ENCODE data around the gene DHX38.

Gene DHX38

DNA sequence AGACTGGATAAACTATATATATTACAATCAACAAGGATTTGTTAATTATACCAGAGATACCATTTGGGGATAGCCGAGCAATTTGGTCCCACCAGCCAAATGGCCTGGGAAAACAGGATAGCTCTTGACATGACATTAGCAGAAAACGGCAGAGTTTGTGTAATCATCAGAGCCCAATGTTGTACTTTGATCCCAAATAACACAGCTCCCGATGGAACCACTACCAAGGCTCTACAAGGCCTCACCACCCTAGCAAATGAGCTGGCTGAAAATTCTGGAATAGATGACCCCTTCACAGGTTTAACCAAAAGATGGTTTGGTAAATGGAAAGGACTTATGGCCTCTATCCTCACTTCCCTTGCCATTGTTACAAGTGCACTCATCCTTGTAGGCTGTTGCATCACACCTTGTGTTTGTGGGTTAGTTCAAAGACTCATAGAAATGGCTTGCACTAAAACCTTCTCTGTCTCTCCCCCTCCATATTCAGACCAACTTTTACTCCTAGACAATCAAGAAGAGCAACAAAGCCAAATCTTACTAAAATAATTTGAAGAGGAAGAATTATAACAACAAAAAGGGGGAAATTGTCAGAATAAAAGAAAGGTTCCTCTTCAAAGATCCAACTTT is 9.8 kb upstream of the DHX38 start:
- TF ChIP-seq, protein P1, sequence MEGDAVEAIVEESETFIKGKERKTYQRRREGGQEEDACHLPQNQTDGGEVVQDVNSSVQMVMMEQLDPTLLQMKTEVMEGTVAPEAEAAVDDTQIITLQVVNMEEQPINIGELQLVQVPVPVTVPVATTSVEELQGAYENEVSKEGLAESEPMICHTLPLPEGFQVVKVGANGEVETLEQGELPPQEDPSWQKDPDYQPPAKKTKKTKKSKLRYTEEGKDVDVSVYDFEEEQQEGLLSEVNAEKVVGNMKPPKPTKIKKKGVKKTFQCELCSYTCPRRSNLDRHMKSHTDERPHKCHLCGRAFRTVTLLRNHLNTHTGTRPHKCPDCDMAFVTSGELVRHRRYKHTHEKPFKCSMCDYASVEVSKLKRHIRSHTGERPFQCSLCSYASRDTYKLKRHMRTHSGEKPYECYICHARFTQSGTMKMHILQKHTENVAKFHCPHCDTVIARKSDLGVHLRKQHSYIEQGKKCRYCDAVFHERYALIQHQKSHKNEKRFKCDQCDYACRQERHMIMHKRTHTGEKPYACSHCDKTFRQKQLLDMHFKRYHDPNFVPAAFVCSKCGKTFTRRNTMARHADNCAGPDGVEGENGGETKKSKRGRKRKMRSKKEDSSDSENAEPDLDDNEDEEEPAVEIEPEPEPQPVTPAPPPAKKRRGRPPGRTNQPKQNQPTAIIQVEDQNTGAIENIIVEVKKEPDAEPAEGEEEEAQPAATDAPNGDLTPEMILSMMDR (conservative IDR thresholded peaks at IDR 0.05; ENCODE audit: low read length): no peak
- TF ChIP-seq EZH2phosphoT487 (IDR thresholded peaks at IDR 0.05; ENCODE audit: borderline replicate concordance): no peak
- Histone ChIP-seq H3K4me2 (ENCODE audit: low read depth, low read length, poor library complexity, severe bottlenecking) (no peak overlapping the region), H3K4me1 (ENCODE audit: insufficient read depth, low read length, poor library complexity, severe bottlenecking) (no peaks in the 10 kb centered on the region), H4K20me1 (ENCODE audit: insufficient read depth, low read length, poor library complexity, severe bottlenecking) (no peaks in the 10 kb centered on the region), H3K79me2 (ENCODE audit: insufficient read depth, low read length) (no peaks in the 10 kb centered on the region), H3K36me3 (ENCODE audit: insufficient read depth, low read length) (peaks cover 27% of the 10 kb centered on the region; the same call in 1 of the 2 replicates), H3K9me3 (ENCODE audit: insufficient read depth, low read depth, low read length) (no peaks in the 10 kb centered on the region; the same call in 1 of the 2 replicates), H3K27me3 (ENCODE audit: insufficient read depth, low read length, poor library complexity, severe bottlenecking) (no peaks in the 10 kb centered on the region), H2AFZ (ENCODE audit: low read length) (no peak overlapping the region), H3F3A (ENCODE audit: low read depth) (no peaks in the 10 kb centered on the region), H3K9ac (ENCODE audit: low read depth, low read length, poor library complexity, severe bottlenecking) (no peak overlapping the region), H3K4me3 (ENCODE audit: low read length, poor library complexity, severe bottlenecking) (no peak overlapping the region), H3K9me2 (replicated peaks; ENCODE audit: low read depth, low read length) (no peaks in the 10 kb centered on the region)

DNA sequence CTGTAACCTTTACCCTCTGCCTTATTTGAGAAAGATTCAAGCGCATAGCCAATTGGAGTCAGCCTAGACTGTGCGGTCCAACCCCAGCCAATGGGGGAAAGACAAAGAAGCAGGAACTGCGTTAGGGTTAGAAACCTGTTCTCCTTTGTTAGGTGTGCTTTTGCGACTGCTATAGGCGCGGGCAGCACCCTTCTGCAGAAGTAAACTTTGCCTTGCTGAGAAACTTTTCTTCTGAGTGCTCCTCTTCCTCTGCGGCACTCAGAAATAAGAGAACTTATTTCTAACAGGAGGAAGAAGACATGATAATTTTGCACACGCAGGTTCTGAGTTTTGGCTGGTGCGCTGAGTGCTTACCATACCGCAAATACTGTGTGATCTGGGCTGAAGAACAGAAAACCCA is 9.2 kb upstream of the DHX38 start:
- H3K4me2 ChIP-seq (ENCODE audit: low read depth, low read length, poor library complexity, severe bottlenecking): no peak overlapping the region
- H3K4me1 ChIP-seq (ENCODE audit: insufficient read depth, low read length, poor library complexity, severe bottlenecking): no peaks in the 10 kb centered on the region
- no peaks in the 10 kb centered on the region for H4K20me1 ChIP-seq (ENCODE audit: insufficient read depth, low read length, poor library complexity, severe bottlenecking)
- H3K9ac ChIP-seq (ENCODE audit: low read depth, low read length, poor library complexity, severe bottlenecking): no peak overlapping the region
- peaks cover 2% of the 10 kb centered on the region; the same call in 1 of the 2 replicates for H3K79me2 ChIP-seq (ENCODE audit: insufficient read depth, low read length)
- TF ChIP-seq EZH2phosphoT487 (IDR thresholded peaks at IDR 0.05; ENCODE audit: borderline replicate concordance): no peak
- TF ChIP-seq, protein P1 (conservative IDR thresholded peaks at IDR 0.05; ENCODE audit: low read length): no peak
- H3F3A ChIP-seq (ENCODE audit: low read depth): no peaks in the 10 kb centered on the region
- no peaks in the 10 kb centered on the region; the same call in 1 of the 2 replicates for H3K9me3 ChIP-seq (ENCODE audit: insufficient read depth, low read depth, low read length)
- H3K36me3 ChIP-seq (ENCODE audit: insufficient read depth, low read length): peaks cover 33% of the 10 kb centered on the region; the same call in 1 of the 2 replicates
- H2AFZ ChIP-seq (ENCODE audit: low read length): no peak overlapping the region
- no peaks in the 10 kb centered on the region for H3K27me3 ChIP-seq (ENCODE audit: insufficient read depth, low read length, poor library complexity, severe bottlenecking)
- no peaks in the 10 kb centered on the region for H3K9me2 ChIP-seq (replicated peaks; ENCODE audit: low read depth, low read length)
- H3K4me3 ChIP-seq (ENCODE audit: low read length, poor library complexity, severe bottlenecking): no peak overlapping the region

DNA sequence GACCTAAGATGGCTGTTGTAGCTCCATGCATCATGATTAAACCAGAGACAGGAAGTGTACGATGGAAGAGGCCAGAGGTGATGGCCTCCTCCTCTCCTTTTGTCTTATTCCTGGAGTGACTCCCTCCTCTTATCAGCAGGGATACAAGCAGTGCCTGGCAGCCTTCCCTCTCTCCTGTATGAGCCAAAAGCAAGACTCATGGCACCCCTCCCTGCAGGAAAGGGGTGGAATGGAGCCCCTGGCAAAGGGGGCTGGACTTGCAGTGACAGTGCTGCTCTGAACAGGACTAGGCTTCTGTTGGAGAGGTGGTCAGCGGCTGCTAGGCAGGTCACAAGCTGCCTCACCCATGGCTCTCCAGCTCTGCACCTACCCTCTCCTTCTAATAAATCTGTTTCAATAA is 8.6 kb upstream of the DHX38 start:
- Histone ChIP-seq H3K79me2 (ENCODE audit: insufficient read depth, low read length) (peaks cover 7% of the 10 kb centered on the region; the same call in 1 of the 2 replicates), H3K27me3 (ENCODE audit: insufficient read depth, low read length, poor library complexity, severe bottlenecking) (no peaks in the 10 kb centered on the region), H3F3A (ENCODE audit: low read depth) (no peaks in the 10 kb centered on the region), H3K4me2 (ENCODE audit: low read depth, low read length, poor library complexity, severe bottlenecking) (no peak overlapping the region), H3K4me1 (ENCODE audit: insufficient read depth, low read length, poor library complexity, severe bottlenecking) (no peaks in the 10 kb centered on the region), H3K9me3 (ENCODE audit: insufficient read depth, low read depth, low read length) (no peaks in the 10 kb centered on the region; the same call in 1 of the 2 replicates), H4K20me1 (ENCODE audit: insufficient read depth, low read length, poor library complexity, severe bottlenecking) (no peaks in the 10 kb centered on the region), H3K9ac (ENCODE audit: low read depth, low read length, poor library complexity, severe bottlenecking) (no peak overlapping the region), H3K4me3 (ENCODE audit: low read length, poor library complexity, severe bottlenecking) (no peak overlapping the region), H3K36me3 (ENCODE audit: insufficient read depth, low read length) (peaks cover 37% of the 10 kb centered on the region; the same call in 1 of the 2 replicates), H3K9me2 (replicated peaks; ENCODE audit: low read depth, low read length) (no peaks in the 10 kb centered on the region), H2AFZ (ENCODE audit: low read length) (no peak overlapping the region)
- no peak for TF ChIP-seq EZH2phosphoT487 (IDR thresholded peaks at IDR 0.05; ENCODE audit: borderline replicate concordance)
- TF ChIP-seq, protein P1 (conservative IDR thresholded peaks at IDR 0.05; ENCODE audit: low read length): no peak

Data from Loucy (cell line).